NT2/D1 (cell line): Measurements from ENCODE around the gene ARHGAP24.

Source experiments
- YY1 ChIP-seq: IDR thresholded peaks from 2 replicates; pipeline ENCODE4 v1.6.1; 2011; ENCODE audit not compliant: insufficient read length, insufficient read depth
- ZNF274 ChIP-seq: IDR thresholded peaks from 2 replicates; pipeline ENCODE4 v1.6.1; 2011; ENCODE audit warnings: mild to moderate bottlenecking, low read depth, low read length

DNA sequence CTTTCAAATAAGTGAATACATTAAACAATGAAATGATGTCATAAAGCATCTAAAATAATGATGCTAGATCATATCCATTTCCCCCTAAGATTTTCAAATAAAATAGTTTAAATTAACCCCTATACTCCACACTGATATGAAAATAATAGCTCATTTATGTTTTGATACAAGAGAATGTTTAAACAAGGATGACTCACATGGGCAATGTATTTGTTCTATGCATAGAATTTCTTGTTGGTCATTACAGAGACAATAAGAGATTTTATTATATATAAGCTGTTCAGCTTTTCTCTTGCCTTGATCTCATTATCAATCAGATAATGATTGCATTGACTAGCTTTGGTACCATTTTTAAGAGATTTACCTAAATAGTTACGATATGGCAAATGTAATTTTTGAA lies 411.7 kb downstream of the ARHGAP24 start:
- TF ChIP-seq ZNF274 (no peak), YY1 (no peak)
